OCI-LY3 (cell line): ENCODE results near the gene SMYD4.

Experiments
- EZH2phosphoT487 ChIP-seq: fragments of 200-600 bp; shearing (Covaris generic); IDR thresholded peaks from 2 replicates; pipeline ENCODE4 v1.6.1; 2018; ENCODE audit warnings: antibody characterized with exemption, mixed run types, low read depth
- TF ChIP-seq, protein P1 (sequence below): fragments of 200-600, 300-600 bp; sonication (generic); IDR thresholded peaks from 2 replicates; pipeline ENCODE4 v1.5.1; 2014; ENCODE audit warnings: antibody characterized with exemption, low read length, low read depth

GRCh38 chr17:1766382-1767135 is 63.1 kb downstream of the SMYD4 start:
- TF ChIP-seq, protein P1, sequence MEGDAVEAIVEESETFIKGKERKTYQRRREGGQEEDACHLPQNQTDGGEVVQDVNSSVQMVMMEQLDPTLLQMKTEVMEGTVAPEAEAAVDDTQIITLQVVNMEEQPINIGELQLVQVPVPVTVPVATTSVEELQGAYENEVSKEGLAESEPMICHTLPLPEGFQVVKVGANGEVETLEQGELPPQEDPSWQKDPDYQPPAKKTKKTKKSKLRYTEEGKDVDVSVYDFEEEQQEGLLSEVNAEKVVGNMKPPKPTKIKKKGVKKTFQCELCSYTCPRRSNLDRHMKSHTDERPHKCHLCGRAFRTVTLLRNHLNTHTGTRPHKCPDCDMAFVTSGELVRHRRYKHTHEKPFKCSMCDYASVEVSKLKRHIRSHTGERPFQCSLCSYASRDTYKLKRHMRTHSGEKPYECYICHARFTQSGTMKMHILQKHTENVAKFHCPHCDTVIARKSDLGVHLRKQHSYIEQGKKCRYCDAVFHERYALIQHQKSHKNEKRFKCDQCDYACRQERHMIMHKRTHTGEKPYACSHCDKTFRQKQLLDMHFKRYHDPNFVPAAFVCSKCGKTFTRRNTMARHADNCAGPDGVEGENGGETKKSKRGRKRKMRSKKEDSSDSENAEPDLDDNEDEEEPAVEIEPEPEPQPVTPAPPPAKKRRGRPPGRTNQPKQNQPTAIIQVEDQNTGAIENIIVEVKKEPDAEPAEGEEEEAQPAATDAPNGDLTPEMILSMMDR = no peak
- no peak for TF ChIP-seq EZH2phosphoT487
